NCI-H1092 treated with DMSO at 0.1 percent for 48 hours (cell line): Measurements from ENCODE around the gene B3GNT3.

Experiments
- DNase-seq: peaks from one replicate; lab custom pipeline; 2025; lab: John Stamatoyannopoulos, UW

Gene B3GNT3

DNA sequence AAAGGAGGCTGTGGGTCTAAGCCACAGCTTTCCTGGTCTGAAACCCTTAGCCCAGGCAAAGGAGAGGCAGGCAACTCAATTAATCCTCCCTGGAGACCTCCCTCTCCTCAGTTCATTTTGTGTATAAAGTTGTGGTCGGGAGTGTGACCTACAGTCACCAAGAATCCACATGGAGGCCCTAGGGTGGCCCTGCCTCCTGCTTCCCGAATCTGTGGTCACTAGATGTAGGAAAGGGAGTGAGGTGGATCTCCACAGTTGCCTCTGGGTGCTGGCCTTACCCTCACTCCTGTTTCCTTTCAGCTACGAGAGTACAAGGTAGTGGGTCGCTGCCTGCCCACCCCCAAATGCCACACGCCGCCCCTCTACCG lies 66.0 kb downstream of the B3GNT3 start:
- DNase-seq, result no peak

DNA sequence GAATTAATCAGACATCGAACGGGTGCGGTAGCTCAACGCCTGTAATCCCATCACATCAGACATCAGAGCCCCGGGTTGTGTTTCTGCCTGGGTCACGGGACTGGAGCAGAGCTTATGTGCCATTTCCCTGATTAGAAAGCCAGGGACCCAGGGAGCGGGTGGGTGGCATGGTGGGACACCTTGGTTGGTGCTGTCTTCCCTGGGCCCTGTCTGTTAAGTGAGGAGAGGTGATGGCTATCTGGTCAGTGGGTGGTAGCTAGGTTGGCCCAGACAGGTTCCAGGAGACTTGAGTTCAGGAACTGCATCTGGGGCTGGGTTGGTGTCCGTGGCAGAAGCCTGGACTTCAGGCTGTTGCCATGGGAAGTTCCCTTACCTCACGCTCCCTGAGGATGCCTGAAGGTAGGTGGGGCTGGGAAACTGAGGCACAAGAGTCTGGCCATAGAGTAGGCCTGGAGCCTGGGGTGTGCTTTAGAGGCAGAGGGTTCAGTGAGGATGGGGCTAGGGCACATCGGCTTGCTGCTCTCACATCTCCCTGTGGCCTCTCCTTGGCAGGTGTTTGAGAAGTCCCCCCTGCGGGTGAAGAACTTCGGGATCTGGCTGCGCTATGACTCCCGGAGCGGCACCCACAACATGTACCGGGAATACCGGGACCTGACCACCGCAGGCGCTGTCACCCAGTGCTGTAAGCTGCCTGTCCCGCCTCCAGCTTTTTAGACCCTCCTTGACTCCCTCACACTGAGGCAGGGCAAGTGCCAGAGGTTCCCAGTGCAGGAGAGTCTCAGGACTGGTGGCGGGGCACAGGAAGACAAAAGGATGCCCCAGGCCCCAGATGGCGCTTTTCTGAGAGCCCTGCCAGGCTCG lies 66.8 kb downstream of the B3GNT3 start:
- DNase-seq, result no peak

DNA sequence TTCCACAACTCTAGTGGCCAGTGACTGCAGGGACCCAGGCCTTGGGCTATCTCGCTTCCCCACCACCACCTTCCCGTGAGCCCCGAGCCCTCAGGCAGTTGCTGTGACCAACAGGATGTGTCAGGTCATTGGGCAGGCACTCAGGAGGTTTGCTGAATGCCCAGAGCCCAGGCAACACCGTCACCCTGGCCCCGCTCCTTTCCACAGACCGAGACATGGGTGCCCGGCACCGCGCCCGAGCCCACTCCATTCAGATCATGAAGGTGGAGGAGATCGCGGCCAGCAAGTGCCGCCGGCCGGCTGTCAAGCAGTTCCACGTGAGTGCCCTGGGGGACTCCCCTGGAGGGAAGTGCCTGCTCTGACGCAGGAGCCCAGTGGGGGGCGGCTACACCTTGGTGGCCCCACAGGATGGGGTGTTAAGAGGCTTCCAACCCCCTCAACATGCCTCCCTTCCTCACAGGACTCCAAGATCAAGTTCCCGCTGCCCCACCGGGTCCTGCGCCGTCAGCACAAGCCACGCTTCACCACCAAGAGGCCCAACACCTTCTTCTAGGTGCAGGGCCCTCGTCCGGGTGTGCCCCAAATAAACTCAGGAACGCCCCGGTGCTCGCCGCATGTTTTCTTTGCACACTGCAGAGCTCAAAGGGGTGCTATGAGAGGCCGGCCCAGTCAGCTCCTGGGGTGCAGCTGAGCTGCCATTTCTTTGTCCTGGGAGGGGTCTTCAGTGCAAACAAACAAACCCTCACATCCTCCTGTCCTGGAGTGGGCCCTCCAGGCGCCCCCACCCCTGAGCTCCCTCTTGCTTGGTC lies 68.0 kb downstream of the B3GNT3 start:
- DNase-seq, result no peak
